Neural cell (in vitro differentiated cells): ENCODE data around the gene DMC1.

Experiments
- EZH2 ChIP-seq: fragments of 200-600, 300-800 bp; shearing (Covaris generic), sonication (generic); IDR thresholded peaks from 2 replicates; pipeline ENCODE4 v1.6.1; 2014; ENCODE audit warnings: antibody characterized with exemption, low read length, borderline replicate concordance, mild to moderate bottlenecking; ENCODE audit not compliant: insufficient read depth, poor library complexity, severe bottlenecking
- RAD21 ChIP-seq: fragments of 450-650 bp; conservative IDR thresholded peaks from 2 replicates; pipeline ENCODE4 v1.6.1; 2014; ENCODE audit warnings: antibody characterized with exemption, mild to moderate bottlenecking, moderate library complexity
- TAF1 ChIP-seq: IDR thresholded peaks from 2 replicates; pipeline ENCODE4 v1.6.1; 2012; ENCODE audit warnings: low read depth
- TF ChIP-seq, protein P1 (sequence below): fragments of 450-650 bp; IDR thresholded peaks from 2 replicates; pipeline ENCODE4 v1.5.1; 2014; ENCODE audit warnings: antibody characterized with exemption, mild to moderate bottlenecking, moderate library complexity; ENCODE audit not compliant: poor library complexity, severe bottlenecking

DNA sequence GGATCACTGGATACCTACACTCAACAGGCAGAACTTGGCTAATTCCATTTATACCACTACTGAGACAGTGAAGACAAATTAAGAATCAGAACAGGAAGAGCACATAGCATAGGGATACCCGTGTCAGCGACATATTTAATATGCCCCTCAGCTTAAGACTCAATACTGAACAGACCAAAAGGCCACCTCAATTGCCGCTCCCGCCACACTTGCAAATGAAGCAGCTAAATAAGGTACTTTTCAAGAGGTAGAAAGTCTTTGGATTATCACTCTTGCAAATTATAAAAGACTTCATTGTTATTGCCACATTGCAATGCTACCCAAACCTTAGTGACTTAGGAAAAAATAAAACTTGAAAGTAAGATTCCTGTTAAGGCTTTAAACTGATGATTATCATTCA, 67.0 kb downstream of the DMC1 start:
- TF ChIP-seq, protein P1, sequence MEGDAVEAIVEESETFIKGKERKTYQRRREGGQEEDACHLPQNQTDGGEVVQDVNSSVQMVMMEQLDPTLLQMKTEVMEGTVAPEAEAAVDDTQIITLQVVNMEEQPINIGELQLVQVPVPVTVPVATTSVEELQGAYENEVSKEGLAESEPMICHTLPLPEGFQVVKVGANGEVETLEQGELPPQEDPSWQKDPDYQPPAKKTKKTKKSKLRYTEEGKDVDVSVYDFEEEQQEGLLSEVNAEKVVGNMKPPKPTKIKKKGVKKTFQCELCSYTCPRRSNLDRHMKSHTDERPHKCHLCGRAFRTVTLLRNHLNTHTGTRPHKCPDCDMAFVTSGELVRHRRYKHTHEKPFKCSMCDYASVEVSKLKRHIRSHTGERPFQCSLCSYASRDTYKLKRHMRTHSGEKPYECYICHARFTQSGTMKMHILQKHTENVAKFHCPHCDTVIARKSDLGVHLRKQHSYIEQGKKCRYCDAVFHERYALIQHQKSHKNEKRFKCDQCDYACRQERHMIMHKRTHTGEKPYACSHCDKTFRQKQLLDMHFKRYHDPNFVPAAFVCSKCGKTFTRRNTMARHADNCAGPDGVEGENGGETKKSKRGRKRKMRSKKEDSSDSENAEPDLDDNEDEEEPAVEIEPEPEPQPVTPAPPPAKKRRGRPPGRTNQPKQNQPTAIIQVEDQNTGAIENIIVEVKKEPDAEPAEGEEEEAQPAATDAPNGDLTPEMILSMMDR: no peak
- no peak for TF ChIP-seq TAF1
- TF ChIP-seq EZH2: no peak
- TF ChIP-seq RAD21: no peak
